Mucosa of stomach (tissue), 1 donor: ENCODE data around the gene PDE3B.

Experiments
- H3K27me3 ChIP-seq: one replicate; pipeline ENCODE4 v1.7.0; 2013; ENCODE audit warnings: mild to moderate bottlenecking, low read length; ENCODE audit not compliant: control insufficient read depth, insufficient read depth
- H3K36me3 ChIP-seq: one replicate; pipeline ENCODE4 v1.7.0; 2013; ENCODE audit warnings: low read length; ENCODE audit not compliant: control insufficient read depth, insufficient read depth
- H3K4me1 ChIP-seq: one replicate; pipeline ENCODE4 v1.7.0; 2013; ENCODE audit warnings: mild to moderate bottlenecking, low read length; ENCODE audit not compliant: control insufficient read depth, insufficient read depth
- H3K4me3 ChIP-seq: one replicate; pipeline ENCODE4 v1.7.0; 2013; ENCODE audit warnings: low read length
- H3K9ac ChIP-seq: one replicate; pipeline ENCODE4 v1.7.0; 2013; ENCODE audit warnings: mild to moderate bottlenecking, low read length, moderate library complexity
- H3K9me3 ChIP-seq: one replicate; pipeline ENCODE4 v1.7.0; 2013; ENCODE audit warnings: mild to moderate bottlenecking, low read length, moderate library complexity; ENCODE audit not compliant: control insufficient read depth
- donor health status: Pancreatic carcinoma.

PDE3B gene

GRCh38 chr11:14906993-14907392 is 263.4 kb downstream of the PDE3B start:
- Histone ChIP-seq H3K4me1 (peaks cover 19% of the 10 kb centered on the region), H3K27me3 (no peaks in the 10 kb centered on the region), H3K36me3 (no peaks in the 10 kb centered on the region), H3K9ac (no peak overlapping the region), H3K4me3 (no peak overlapping the region), H3K9me3 (no peaks in the 10 kb centered on the region)

GRCh38 chr11:14907411-14908213 is 264.0 kb downstream of the PDE3B start:
- Histone ChIP-seq H3K36me3 (no peaks in the 10 kb centered on the region), H3K9ac (no peak overlapping the region), H3K27me3 (no peaks in the 10 kb centered on the region), H3K9me3 (no peaks in the 10 kb centered on the region), H3K4me1 (peaks cover 19% of the 10 kb centered on the region), H3K4me3 (no peak overlapping the region)

- no peaks in the 10 kb centered on the region for H3K9me3 ChIP-seq
- H3K9ac ChIP-seq = no peak overlapping the region
- H3K4me1 ChIP-seq = peaks cover 19% of the 10 kb centered on the region
- no peaks in the 10 kb centered on the region for H3K36me3 ChIP-seq
- no peaks in the 10 kb centered on the region for H3K27me3 ChIP-seq
- no peak overlapping the region for H3K4me3 ChIP-seq
Observed at GRCh38 chr11:14908214-14908880, 264.7 kb downstream of the PDE3B start.

GRCh38 chr11:14914536-14914935 is 270.9 kb downstream of the PDE3B start:
- no peaks in the 10 kb centered on the region for H3K9me3 ChIP-seq
- no peaks in the 10 kb centered on the region for H3K36me3 ChIP-seq
- no peaks in the 10 kb centered on the region for H3K27me3 ChIP-seq
- H3K4me3 ChIP-seq = no peak overlapping the region
- no peak overlapping the region for H3K9ac ChIP-seq
- H3K4me1 ChIP-seq = no peaks in the 10 kb centered on the region

- H3K4me1 ChIP-seq = no peaks in the 10 kb centered on the region
Observed at GRCh38 chr11:14916403-14916802, 272.8 kb downstream of the PDE3B start.

More at GRCh38 chr11:14916403-14916802, 272.8 kb downstream of the PDE3B start:
- no peaks in the 10 kb centered on the region for H3K9me3 ChIP-seq
- no peak overlapping the region for H3K4me3 ChIP-seq
- no peaks in the 10 kb centered on the region for H3K27me3 ChIP-seq
- H3K9ac ChIP-seq = no peak overlapping the region
- no peaks in the 10 kb centered on the region for H3K36me3 ChIP-seq
